HG02610 (cell line): Measurements from ENCODE around the gene C1GALT1.
"Not testable (repeated sequence)": the region's sequence is repeated elsewhere in the genome, so short reads cannot be mapped to it uniquely, and the experiment has no call there.

Source experiments
- ATAC-seq: cut with Tn5 transposase; IDR thresholded peaks from one replicate; pipeline ENCODE4 v1.9.1; 2021; ENCODE audit warnings: mild to moderate bottlenecking, moderate library complexity; ENCODE audit not compliant: unreplicated experiment

C1GALT1 gene

DNA sequence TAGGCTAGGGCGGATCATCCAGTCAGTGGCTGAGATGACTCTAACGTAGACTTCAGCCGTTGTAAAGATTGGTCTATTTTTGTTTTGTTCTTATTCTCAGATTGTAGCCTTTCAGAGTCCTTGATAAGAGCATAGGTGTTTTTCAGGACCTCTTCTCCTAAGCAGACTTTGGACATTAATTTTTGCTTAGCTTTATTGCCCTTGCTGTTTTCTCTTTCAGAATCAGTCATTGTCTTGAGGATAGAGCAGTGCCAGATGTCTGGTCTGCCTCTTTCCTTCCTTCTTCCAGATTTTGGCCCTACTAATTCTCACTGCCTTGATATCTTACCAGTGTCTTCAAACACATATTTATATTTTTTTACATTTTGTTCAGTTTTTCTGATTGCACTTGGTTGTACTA lies 49.5 kb downstream of the C1GALT1 start:
- ATAC-seq = no peak

DNA sequence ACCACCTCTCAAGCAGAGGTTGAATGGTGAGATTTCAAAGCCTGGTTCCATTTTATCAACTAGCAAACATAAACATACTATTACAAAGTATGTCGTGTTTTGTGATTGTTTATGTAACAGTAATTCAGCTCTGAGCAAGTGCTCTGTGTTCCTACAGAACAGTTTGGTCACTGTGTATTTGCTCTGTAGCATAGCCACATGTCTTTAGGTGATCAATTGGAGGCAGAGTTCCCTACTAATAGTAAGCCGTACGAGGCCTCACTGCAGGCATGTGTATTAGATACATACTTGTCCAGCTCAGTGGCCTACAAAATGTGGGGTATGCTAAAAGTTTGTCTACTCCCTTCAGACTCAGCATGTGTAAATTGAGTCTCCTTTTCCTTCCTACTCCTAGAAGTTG lies 53.0 kb downstream of the C1GALT1 start:
- ATAC-seq = no peak

DNA sequence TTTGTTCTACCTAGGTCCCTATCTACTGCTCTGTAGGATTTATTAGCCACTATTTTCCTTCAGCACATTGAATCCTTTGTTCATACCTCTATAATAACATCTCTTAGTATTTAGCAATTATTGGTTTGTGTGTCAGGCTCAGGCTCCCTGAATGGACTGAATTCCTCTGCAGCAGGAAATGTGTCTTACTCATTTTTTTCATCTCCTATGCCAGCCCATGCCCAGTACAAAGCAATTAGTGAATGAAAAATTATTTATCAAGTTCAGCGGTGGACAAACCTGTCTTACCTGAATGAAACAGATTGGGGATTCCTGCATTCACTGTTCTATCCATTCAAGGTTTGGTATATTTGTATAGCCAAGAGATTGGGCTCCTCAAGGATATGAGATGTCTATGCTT lies 53.7 kb downstream of the C1GALT1 start:
- no peak for ATAC-seq

DNA sequence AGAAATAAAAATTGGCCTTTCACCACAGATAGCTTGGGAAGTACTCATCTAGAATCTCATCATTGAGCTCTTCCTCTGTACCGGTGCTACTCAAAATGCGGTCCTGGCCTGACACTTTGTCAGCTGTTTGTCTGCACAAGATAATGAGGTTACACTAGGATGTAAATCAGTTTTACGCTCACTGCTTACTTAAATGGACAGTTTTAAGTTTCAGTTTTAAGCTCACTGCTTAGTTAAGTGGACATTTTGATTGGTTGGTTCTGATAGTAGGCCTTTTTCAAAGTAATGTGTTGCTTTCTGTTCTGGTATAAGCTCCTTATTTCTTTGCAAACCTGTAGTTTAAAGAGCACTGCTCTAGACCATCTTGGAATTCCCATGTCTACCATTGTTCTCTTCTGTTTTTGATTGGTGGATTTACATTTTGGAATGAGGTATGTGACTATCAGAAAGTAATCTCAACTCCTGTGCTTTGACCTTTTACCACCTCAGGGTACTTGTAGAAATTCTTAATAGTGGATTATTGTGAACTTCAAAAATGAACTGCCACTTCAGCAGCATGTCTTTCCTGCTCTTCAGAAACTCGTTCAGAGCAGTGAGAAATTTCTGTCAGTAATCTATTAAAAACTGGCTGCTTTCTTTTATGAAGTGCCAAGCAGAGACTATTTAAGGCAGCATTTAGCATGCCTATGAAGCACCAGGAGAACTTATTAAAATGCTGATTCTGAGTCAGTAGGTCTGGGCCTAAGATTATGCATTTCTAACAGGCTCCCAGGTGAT lies 55.0 kb downstream of the C1GALT1 start:
- no peak for ATAC-seq

DNA sequence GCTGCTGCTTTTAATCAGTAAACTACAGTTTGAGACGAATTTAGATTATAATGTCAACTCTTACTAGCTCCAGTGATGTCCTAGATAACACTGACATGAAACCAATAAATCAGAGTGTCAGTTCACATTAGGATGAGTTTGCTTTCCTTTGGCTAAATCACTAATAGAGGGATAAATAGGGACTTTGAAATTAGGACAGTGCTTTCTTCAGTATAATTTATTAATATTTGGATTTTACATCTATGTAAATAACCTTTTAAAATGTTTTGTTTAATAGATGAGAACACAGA lies 55.6 kb downstream of the C1GALT1 start:
- ATAC-seq = no peak

DNA sequence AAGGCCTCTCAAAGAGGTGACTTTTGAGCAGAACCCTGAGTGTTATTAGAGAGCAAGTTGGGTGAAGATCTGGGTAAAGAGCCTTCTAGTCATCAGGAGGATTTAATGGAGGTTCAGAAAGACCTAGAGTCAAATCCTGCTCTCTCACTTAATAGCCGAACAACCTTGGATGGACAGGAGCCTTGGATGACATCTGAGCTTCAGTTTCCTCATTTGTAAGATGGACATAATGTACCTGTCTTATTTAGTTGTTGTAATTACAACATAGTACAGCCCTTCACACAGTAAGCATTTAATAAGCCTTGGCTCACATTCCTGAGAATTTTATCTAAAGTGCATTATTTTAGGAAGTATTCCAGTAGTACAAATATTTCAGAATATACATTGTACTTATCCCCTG lies 57.0 kb downstream of the C1GALT1 start:
- no peak for ATAC-seq

DNA sequence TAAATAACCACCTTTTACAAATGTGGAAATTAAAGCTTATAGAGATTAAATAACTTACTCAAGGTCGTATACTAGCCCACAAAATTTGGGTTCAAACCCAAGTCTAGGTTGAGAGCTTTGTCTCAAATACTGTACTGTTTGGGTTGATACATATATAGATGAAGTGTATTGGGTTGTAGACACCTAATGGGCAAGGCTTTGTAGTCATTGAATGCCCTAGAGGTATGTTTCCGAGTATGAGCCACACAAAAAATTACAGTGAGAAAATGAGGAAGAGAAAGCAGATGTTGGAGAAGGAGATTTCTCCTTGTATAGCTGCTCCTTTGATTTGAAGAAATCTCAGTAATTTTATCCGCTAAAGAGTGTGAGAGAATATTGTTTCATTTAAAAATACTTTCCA lies 60.6 kb downstream of the C1GALT1 start:
- peak; percentile 45 for ATAC-seq

DNA sequence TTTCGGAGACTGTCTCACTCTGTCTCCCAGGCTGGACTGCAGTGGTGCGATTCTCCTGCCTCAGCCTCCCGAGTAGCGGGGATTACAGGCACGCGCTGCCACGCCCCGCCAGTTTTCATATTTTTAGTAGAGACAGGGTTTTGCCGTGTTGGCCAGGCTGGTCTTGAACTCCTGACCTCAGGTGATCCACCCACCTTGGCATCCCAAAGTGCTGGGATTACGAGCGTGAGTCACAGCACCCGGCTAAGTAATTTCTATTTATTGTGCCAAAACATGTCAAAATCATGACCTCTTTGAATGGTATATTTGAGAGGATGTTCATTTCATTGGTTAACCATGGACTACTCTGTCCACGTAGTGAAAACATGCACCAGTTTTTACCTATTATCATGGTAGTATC lies 62.9 kb downstream of the C1GALT1 start:
- not testable (repeated sequence) for ATAC-seq

DNA sequence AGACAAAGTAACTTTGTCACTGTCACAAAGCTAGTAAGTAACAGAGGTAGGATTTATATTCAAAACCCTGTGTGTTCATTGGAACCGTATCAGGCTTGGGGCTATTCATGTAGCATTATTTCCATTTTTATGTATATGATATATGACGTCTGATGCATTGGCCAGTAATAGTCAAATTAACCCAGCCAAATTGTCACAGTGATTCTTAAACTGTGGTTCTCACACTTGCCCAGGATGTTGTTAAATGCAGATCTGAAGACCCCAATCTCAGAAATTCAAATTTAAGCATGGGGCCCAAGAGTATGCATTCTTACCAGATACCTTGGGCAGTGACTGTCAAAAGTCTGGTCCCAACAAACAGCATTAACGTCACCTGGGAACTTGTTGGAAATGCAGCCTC lies 63.9 kb downstream of the C1GALT1 start:
- no peak for ATAC-seq

DNA sequence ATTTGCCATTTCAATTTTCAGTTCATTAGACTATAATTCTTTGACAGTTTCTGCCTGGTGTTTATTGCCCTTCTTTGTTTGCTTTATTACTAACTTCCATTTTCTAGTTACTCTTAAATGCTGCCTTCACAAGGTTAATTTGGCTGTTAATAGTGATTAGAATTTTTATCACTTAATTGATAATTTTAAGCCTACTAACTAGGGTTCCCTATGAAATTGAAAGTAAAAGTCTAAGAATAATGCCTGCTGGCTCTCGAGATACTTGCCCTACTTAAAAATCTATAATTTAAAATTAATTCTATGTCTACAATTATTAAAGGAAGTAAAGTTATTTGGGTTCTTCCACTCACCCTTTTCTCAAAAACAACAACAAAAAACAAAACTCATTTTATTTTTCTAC lies 65.3 kb downstream of the C1GALT1 start:
- ATAC-seq = no peak

DNA sequence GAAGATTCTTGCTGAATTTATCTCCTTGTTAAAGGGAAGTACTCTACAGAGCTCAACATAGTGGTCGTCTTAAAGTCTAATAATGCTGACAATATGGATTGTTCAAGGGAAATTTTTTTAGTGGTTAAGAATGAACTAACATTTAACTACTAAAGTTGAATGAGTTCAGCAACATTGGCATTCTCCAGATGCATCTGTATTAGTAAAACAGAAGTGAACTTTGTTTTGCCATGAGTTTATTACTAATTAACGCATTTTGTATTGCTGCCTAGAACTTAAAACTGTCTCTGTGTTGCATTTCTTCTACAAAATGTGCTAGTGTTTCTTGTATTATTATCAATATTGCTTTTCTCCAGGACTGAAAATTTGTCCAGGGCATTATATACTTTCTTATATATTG lies 67.5 kb downstream of the C1GALT1 start:
- no peak for ATAC-seq

DNA sequence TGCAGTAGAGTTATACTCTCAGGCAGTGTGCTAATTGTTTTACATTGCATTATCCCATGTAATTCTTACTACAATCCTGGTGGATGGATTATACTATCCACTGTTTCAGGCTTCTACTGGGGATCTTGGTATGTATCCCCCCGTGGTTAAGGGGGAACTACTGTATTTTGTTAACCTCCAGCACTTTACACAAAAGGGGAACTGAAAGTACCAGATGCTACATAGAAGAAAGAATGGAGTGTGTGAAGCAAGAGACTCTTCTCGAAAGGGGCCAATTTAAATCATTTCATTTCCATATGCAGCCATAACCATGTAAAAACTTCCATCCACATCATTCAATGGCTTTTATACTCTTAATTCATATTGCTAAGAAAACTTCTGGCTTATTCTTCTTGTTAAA lies 69.4 kb downstream of the C1GALT1 start:
- peak; percentile 98 for ATAC-seq

DNA sequence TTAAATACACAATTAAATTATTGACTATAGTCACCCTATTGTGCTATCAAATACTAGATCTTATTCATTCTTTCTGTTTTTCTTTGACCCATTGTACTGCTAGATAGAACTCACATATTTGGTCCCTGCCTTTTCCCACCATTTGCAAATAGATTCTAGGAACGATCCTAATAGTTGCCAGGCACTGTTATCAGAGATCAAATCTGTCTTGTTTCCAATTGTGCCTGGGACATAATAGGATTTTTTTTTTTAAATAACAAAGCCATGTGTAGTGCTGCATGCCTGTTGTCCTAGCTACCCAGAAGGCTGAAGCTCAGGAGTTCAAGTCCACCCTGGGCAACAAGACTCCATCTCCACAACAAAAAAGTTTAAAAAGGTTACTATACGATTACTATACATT lies 72.0 kb downstream of the C1GALT1 start:
- ATAC-seq = no peak

DNA sequence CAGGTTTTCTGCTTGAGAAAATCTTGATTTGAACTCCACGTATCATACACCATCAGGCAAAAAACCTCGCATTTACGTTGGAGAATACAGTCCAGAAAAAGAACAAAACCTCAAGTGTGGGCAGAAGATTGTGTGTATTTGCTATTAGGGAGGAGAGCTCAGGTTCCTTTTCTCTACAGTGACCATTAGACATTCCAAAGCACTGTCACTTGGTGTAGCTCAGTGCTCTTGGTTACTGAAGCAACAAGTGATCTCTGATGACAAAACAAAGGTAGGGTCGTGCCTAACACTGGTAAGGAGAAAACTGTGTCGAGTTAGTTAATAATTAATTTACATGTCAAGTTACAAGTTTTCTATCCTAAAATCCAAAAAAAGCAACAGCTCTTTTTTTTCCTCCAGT lies 72.6 kb downstream of the C1GALT1 start:
- no peak for ATAC-seq

DNA sequence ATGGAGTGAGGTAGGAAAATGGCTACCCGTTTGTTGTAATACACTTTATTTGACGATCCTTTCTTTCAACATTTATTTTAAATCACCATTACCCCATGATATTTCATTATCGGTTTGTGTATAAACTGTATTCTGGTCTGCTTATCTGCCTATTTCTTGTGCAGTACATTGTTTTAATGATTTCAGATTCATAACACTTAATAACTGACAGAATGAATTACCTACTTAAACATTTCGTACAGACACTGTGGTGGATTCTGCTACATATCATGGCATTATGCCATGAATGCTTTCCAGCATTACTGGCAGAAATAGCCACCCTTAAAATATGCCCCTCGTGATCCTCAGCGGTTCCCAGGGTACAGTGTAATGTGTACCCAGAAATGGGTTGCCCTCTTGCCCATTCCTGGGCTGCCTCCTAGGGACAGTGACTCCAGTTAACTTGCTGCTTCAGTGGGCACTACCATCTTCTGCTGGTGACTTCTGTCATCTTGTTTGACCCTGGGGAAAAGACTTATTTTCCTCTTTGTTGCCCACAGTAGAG lies 74.5 kb downstream of the C1GALT1 start:
- ATAC-seq = no peak

DNA sequence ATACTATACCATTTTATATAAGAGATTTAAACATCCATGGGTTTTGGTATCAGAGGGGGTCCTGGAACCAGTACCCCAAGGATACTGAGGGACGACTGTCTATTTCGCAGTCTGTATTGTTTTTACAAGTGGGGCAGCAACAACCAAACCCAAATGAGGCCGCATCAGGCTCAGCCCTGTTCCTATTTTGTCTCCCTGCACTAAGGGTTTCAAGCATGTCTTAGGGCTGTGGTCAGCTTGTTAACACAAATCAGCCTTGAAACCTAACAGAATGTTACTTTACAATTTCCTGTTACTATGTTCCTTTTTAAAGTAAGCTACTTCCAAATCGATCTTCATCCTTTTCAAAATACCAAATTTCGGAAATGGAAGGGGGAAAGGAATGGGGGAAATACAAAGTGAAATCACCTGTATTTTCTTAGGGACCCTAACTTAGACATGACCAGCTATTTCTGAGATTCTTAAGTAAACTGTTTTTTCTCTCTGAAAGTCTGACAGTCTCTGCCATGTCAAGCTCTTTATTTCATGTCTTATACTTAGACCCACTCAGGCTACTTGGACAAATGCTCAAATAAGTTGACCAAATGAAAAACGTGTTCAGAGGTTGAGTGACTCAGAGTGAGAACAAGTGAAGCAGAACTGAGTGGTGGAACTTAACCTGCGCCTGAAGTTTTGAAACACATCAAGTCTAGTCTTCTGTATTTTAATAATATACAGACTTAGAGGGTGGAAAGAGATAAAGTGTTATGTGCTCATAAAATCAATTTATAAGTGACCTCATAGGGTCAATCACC lies 75.8 kb downstream of the C1GALT1 start:
- ATAC-seq = peak; percentile 91

DNA sequence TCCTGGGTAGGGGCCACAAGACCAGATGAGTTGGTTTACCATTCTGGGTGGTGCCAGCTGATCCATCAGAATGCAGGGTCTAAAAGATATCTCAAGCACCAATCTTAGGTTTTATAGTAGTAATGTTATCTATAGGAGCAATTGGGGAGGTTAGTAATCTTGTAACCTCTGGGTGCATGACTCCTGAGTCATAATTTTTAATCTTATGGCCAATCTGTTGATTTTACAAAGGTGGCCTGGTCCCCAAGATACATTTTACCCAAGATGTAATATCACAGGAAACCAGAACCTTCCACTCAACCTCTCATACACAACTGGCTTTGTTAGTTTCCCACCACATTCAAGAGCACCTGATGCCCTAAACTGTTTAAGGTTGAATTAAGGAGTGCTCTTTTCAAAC lies 79.5 kb downstream of the C1GALT1 start:
- ATAC-seq = no peak

DNA sequence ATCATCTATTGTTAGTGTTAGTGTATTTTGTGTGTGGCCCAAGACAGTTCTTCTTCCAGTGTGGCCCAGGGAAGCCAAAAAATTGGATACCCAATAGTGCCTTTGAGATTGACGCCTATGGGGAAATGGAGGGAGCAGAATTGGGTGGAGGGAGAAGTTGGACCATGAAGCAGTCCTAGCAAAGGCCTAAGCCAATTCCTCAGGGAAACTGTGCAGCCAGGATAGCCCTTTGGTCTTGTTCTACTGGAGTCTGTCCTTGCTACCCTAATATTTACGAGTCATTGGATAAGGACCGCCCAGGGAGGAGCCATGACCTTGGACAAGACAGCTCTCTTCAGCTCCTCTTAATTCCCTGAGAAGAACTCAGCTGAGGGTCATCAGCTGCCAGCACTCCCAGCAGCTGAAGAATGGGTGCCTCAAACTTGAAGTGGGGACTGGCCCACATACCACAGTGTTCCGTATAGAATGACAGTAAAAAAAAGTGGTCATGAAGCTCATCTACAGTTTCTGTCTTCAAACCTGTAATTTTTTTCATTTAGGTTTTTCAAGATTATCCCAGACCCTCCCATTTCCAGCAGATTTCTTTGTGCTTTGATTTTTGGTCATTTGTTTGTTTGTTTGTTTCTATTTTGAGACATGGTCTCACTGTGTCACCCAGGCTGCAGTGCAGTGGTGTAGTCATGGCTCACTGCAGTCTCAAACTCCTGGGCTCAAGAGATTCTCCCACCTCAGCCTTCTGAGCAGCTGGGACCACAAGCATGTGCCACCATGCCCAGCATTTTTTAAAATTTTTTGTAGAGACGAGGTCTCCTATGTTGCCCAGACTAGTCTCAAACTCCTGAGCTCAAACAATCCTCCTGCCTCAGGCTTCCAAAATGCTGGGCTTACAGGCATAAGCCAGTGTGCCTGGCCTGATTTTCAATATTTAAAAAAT lies 81.2 kb downstream of the C1GALT1 start:
- ATAC-seq = no peak

DNA sequence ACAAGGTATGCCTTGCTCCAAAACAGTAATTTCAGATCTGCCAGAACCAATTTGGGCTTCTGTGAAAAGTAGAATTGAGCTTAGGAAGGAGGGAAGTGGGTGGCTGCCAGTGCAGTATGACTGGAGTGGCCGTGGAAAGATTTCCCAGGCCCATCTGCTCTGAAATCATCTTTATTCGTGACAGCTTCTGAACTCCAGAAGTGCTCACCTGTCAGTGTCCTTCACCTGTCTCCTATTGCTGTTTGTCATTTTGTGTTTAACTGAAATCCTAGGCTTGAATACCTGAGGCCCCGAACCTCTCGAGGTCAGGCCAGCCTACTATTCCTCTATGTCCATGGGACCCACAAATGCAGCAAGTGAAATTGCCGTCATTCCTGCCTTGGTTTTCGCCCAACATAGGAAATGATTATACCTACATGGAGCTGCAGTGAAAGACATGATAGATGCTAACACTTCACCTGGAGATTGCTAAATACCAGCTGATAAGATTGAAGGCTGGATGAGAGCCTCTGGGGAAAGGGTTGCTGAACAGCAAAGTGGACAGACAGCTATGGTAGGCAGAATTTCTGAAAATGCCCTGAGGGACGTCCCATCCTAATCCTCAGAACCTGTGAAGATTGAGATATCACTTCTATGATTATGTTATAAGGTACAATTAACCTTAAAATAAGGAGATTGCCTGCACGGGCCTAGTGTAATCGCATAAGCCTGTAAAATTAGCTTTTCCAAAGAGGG lies 82.1 kb downstream of the C1GALT1 start:
- no peak for ATAC-seq
